ENCODE results near the gene ME3.
"Not testable (repeated sequence)": the region's sequence is repeated elsewhere in the genome, so short reads cannot be mapped to it uniquely, and the experiment has no call there.

The ME3 gene

DNA sequence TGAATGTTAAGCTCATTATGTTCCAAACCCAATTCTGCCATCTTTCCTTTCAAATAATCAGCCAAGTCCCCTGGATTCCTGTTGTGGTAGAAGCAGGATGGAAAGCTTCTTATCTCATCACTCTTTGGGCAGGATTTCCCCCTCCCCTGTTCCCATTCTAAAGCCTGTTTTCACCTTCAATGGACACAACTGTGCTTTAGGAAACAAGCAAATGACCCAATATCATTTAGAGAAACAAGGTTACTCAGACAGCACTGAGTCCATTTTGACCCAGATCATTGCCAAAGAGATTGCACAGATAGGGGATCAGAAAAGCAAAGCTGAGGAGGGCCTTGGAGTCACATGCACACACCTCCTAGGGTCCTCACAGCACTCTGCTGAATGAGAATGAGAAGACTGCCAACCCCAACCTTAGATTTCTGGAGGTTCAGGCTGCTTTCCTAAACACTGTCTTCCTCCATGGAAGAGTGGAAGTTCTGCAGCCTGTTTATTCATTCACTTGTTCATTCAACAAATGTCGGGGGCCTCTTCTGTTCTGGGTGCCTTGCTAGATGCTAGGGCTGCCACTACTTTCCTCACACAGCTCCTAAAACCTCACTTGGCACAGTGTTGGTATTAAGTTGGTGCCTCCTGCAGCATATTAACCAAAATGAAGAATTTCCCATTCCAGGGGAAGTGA is 95.3 kb downstream of the ME3 start:
- no peak overlapping the region for H3K4me3 Mint-ChIP-seq
- no peak overlapping the region for H3K27ac Mint-ChIP-seq
- DNase-seq (no peak), ATAC-seq (replicated peaks) (no peak)
- no peaks in the 10 kb centered on the region for H3K4me1 Mint-ChIP-seq (ENCODE audit: low read depth in 2 of 2)
- H3K27me3 Mint-ChIP-seq: peaks cover 6 to 27% of the 10 kb centered on the region in 2 donors
- no peaks in the 10 kb centered on the region for H3K36me3 Mint-ChIP-seq (ENCODE audit: insufficient read depth)
- no peaks in the 10 kb centered on the region for H3K9me3 Mint-ChIP-seq

DNA sequence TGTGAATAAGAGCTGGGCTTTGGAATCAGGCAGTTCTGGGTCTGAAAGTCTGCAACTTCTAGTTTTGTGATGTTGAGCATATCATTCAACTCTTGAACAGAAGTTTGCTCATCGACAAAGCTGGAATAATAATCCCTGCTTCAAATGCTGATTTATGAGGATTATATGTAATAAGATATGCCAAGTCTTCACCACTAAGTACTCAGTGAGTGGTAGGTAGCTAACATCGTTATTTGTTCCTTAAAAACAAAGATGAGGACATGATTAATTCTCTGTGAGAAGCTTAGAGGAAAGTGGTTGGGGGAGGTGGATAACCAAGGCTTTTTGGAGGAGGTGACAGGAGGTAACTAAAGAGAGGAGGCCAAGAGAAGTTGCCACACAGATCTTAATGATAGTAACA is 96.5 kb downstream of the ME3 start:
- no peak overlapping the region for H3K4me3 Mint-ChIP-seq
- ATAC-seq (replicated peaks) (no peak), DNase-seq (no peak)
- H3K27ac Mint-ChIP-seq: no peak overlapping the region
- H3K36me3 Mint-ChIP-seq (ENCODE audit: insufficient read depth): no peaks in the 10 kb centered on the region
- peaks cover 0 to 27% of the 10 kb centered on the region in 2 donors for H3K27me3 Mint-ChIP-seq
- no peaks in the 10 kb centered on the region for H3K4me1 Mint-ChIP-seq (ENCODE audit: low read depth in 2 of 2)
- H3K9me3 Mint-ChIP-seq: no peaks in the 10 kb centered on the region

DNA sequence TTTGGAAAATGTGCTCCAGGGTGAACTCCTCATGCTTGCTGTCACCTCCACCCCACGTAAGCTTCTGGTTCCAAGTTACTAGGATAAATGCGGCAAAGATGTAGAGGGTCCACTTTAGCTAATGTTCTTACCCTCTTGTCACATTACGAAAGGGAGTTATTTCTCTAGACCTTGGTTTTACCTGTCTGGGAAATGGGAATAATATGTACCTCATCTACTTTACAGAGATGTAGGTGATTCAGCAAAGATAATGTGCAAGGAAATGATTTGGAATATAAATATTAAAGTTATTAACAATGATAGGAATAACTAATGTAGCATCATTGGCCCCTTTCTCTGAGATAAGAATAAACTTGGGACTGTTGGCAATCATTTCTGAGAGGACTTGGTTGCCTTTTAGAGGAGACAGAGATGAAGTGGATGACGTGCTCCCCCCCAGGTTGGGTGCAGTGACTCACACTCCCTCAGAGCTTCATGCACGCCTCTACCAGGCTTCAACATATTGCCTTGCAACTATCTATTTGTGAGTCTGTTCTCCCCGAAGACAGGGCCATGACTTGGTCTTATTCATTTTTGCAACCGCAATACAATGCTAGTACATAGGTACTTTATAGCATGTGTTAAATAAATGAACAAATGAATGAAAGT is 97.1 kb downstream of the ME3 start:
- Mint-ChIP-seq H3K36me3 (ENCODE audit: insufficient read depth) (no peaks in the 10 kb centered on the region), H3K4me1 (ENCODE audit: low read depth in 2 of 2) (no peaks in the 10 kb centered on the region), H3K27ac (no peak overlapping the region), H3K9me3 (no peaks in the 10 kb centered on the region), H3K27me3 (peaks cover 0 to 27% of the 10 kb centered on the region in 2 donors), H3K4me3 (no peak overlapping the region)
- DNase-seq (no peak), ATAC-seq (replicated peaks) (no peak)

DNA sequence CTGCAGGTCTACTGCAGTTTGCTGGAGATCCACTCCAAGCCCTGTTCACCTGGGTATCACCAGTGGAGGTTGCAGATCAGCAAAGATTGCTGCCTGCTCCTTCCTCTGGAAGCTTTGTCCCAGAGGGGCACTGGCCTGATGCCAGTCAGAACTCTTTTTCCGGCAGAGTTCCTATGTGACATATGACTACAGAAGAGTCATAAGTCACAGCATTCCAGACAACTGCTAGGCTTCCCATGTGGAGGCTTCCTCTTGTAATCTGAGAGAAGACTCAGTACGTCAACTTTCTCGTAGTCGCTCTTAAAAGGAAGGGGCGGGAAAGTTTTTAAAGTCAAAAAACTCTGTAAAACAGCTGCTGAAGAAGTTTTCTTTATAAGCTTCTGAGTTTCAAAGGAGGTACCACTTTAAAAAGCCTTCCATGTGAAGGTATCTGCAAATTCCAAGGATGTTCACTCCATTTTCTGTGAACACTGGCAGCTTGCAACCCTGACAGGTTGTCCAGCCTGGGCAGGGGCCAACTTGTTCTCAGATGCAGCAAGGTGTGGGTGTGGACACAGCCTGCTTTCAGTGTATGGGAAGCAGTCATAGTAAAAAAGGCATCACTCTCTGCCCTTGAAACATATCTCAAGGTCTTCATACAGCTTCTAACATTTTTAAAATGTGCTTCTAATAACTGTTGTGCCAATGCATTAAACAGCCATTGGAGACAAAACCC is 97.8 kb downstream of the ME3 start:
- Mint-ChIP-seq H3K9me3 (no peaks in the 10 kb centered on the region), H3K27me3 (peaks cover 0 to 28% of the 10 kb centered on the region in 2 donors), H3K4me1 (ENCODE audit: low read depth in 2 of 2) (no peaks in the 10 kb centered on the region), H3K27ac (no peak overlapping the region), H3K36me3 (ENCODE audit: insufficient read depth) (no peaks in the 10 kb centered on the region), H3K4me3 (no peak overlapping the region)
- no peak for DNase-seq
- ATAC-seq (replicated peaks): no peak

DNA sequence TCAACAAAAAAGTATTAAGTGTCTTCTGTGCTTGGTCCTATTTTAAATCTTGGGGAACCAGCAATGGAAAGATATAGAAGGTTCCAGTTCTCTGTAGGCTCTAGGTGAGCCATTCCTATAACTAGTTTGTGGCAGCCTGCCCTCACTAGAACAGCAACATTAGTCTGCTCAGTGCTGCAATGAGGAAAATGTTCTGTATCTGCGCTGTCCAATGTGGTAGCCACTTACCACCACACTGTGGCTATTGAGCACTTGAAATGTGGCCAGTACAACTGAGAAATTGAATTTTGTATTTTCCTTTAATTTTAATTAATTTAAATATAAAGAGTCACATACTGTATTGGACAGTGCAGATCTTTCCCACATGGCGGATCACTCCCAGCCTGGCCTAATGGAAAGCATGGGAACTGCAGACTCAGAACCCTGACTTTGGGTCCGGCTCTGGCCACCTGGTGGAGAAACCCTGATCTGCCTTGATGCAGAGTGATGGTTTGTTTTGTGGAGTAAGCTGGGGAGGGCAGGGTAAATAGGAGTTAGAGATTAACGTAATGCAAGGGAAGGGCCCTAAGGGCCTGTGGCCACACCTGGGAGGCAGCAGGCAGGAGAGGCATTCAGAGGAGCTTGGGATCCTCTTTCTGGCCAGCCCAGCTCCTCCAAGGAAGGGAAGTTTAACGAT is 101.0 kb downstream of the ME3 start:
- DNase-seq (no peak), ATAC-seq (replicated peaks) (no peak)
- no peak overlapping the region for H3K4me3 Mint-ChIP-seq
- H3K27ac Mint-ChIP-seq: peak overlapping the region in 1 of 2 donors; percentile 59
- peaks cover 0 to 26% of the 10 kb centered on the region in 2 donors for H3K27me3 Mint-ChIP-seq
- no peaks in the 10 kb centered on the region for H3K36me3 Mint-ChIP-seq (ENCODE audit: insufficient read depth)
- no peaks in the 10 kb centered on the region for H3K9me3 Mint-ChIP-seq
- H3K4me1 Mint-ChIP-seq (ENCODE audit: low read depth in 2 of 2): no peaks in the 10 kb centered on the region

DNA sequence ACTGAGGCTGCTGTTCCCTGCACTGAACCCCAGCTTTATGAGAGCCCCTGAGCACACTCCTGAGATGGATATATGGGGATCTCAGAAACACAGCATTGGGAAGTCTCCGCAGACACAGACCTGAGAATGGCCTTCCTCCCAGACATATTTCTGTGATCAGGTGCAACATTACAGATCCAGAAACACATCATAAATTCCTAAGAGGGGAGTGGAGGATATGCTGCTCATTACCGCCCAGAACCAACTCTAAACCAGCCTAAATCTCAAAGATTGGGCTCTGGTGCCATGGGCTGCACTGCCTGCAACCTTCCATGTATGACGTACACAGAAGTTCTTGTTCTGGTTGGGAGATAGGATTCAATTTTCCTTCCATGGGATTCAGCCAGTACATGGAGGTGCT is 102.0 kb downstream of the ME3 start:
- Mint-ChIP-seq H3K9me3 (no peaks in the 10 kb centered on the region), H3K27me3 (peaks cover 0 to 19% of the 10 kb centered on the region in 2 donors), H3K36me3 (ENCODE audit: insufficient read depth) (no peaks in the 10 kb centered on the region), H3K4me1 (ENCODE audit: low read depth in 2 of 2) (no peaks in the 10 kb centered on the region), H3K27ac (no peak overlapping the region), H3K4me3 (no peak overlapping the region)
- DNase-seq (no peak), ATAC-seq (replicated peaks) (no peak)

DNA sequence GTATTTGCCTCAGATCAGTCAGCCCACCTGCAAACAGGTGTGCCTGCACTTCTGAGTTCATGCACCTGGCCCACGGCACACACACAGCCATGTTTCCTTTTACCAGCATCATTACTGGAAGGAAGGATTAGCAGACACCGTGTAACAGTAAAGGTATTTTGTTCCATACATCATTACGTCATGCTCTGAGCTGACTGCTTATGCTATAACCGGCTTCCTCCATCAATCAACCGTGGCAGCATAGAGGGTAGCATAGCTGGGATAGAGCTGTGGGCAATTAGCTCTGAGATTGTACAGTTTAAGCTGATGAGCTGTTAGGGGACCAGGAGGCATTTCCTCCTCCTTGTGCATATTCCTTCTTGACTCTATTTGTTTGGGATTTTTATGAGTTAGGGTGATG is 102.4 kb downstream of the ME3 start:
- no peaks in the 10 kb centered on the region for H3K4me1 Mint-ChIP-seq (ENCODE audit: low read depth in 2 of 2)
- DNase-seq (no peak), ATAC-seq (replicated peaks) (no peak)
- H3K36me3 Mint-ChIP-seq (ENCODE audit: insufficient read depth): no peaks in the 10 kb centered on the region
- H3K9me3 Mint-ChIP-seq: no peaks in the 10 kb centered on the region
- H3K27ac Mint-ChIP-seq: no peak overlapping the region
- no peak overlapping the region for H3K4me3 Mint-ChIP-seq
- H3K27me3 Mint-ChIP-seq: peaks cover 0 to 21% of the 10 kb centered on the region in 2 donors

DNA sequence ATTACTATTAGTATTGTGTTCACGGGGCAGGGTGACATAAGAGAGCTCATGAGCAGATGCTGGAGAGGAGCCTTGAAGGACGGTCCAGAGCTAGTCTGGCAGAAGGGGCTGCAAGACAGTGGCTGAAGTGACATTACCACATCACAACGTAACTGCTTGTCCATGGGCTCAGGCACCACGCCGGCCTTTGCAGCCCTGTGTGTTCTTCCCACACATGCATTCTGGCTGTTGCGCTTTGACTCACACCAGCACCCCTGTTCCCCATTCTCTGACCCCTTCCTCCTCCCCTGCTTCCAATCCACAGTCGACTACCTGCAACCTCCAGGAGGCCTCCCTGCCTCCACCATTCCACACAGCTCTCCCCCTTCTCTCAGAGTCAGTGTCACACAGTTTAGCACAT is 103.3 kb downstream of the ME3 start:
- DNase-seq (no peak), ATAC-seq (replicated peaks) (no peak)
- peaks cover 0 to 21% of the 10 kb centered on the region in 2 donors for H3K27me3 Mint-ChIP-seq
- H3K9me3 Mint-ChIP-seq: no peaks in the 10 kb centered on the region
- no peak overlapping the region for H3K4me3 Mint-ChIP-seq
- H3K27ac Mint-ChIP-seq: no peak overlapping the region
- H3K36me3 Mint-ChIP-seq (ENCODE audit: insufficient read depth): no peaks in the 10 kb centered on the region
- H3K4me1 Mint-ChIP-seq (ENCODE audit: low read depth in 2 of 2): no peaks in the 10 kb centered on the region

DNA sequence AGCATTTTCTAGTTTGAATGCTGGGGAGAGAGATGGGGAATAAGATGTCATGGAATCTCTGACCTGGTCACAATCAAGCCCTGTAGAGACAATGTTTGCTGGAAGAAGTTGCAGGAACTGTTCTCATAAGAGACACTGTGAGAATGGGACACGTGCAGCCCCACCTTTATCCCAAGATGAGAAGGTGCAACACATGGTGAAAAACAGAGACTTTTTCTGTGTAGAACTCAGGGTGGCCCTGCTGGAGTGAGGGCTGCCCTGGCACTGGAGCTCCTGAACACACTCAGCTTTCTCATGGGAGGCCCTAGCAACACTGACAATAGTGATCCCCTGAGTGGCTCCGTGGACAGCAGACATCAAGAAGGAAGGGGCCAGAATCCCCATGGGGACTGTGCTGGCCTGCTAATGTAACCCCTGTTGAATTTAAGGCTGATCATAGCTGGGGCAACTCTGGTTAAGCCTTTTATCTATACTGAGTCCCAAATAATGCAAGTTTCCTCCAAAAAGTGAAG is 106.6 kb downstream of the ME3 start:
- Mint-ChIP-seq H3K27me3 (peaks cover 0 to 21% of the 10 kb centered on the region in 2 donors), H3K4me3 (no peak overlapping the region), H3K27ac (no peak overlapping the region), H3K9me3 (peaks cover 0 to 1% of the 10 kb centered on the region in 2 donors), H3K4me1 (ENCODE audit: low read depth in 2 of 2) (no peaks in the 10 kb centered on the region), H3K36me3 (ENCODE audit: insufficient read depth) (no peaks in the 10 kb centered on the region)
- DNase-seq: no peak
- no peak for ATAC-seq (replicated peaks)

DNA sequence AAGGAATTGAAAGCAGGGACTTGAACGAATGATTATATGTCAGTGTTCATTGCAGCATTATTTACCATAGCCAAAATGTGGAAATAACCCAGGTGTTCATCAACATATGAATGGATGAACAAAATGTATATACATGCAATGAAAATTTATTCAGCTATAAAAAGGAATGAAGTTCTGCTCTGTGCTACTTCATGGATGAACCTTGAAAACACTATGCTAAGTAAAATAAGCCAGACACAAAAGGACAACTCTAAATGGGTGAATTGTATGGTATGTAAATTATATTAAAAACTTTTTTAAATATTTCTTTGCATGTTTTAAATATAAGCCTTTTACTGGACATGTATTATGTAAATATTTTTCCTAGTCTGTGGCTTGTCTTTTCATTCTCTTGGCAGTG is 107.0 kb downstream of the ME3 start:
- Mint-ChIP-seq H3K9me3 (peaks cover 0 to 1% of the 10 kb centered on the region in 2 donors), H3K27ac (no peak overlapping the region), H3K4me3 (no peak overlapping the region), H3K36me3 (ENCODE audit: insufficient read depth) (no peaks in the 10 kb centered on the region), H3K27me3 (peaks cover 0 to 21% of the 10 kb centered on the region in 2 donors), H3K4me1 (ENCODE audit: low read depth in 2 of 2) (no peaks in the 10 kb centered on the region)
- ATAC-seq (replicated peaks) (no peak), DNase-seq (no peak)

DNA sequence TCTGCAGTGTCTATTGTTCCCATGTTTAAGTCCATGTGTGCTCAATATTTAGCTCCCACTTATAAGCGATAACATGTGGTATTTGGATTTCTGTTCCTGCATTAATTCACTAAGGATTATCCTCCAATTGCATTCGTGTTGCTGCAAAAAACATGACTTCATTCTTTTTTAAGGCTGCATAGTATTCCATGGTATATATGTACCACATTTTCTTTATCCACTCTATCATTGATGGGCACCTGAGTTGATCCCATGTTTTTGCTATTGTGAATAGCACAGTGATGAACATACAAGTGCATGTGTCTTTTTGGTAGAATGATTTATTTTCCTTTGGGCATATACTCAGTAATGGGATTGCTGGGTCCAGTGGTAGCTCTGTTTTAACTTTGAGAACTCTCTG is 109.6 kb downstream of the ME3 start:
- not testable (repeated sequence) for H3K4me3 Mint-ChIP-seq; H3K27ac Mint-ChIP-seq; H3K4me1 Mint-ChIP-seq (ENCODE audit: low read depth in 2 of 2); H3K9me3 Mint-ChIP-seq; H3K36me3 Mint-ChIP-seq (ENCODE audit: insufficient read depth); DNase-seq; ATAC-seq (replicated peaks)
- peaks cover 0 to 12% of the 10 kb centered on the region in 2 donors for H3K27me3 Mint-ChIP-seq

DNA sequence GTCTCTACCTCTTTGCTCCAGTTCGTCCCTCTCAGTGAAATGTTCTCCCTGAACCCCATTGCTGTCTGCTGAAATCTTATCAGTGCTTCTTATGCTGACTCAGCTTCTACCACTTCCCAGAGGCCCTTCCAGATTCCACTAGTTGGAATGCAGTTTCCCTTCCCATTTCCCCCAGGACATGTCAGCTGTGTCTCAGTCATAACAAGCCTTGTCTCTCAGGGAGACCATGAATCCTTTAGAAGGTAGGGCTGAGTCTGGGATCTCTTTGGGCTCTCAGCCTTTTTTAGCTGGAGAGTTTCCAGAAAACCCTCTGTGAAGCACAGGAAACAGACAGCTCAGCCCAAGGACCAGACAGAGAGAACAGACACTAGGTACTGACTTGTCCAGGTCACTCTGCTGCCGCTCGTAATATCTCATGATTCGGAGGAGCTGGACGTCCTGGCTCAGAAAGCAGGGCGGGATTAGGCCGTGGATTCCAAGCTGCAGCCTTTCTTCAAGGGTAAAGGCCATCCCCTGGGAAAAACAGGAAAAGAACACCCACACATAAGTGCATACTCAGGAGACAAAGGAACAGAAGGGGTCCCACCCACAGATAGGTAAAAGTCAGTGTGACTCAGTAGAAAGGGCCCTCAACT is 113.0 kb downstream of the ME3 start:
- Mint-ChIP-seq H3K4me1 (ENCODE audit: low read depth in 2 of 2) (no peaks in the 10 kb centered on the region), H3K27ac (no peak overlapping the region), H3K9me3 (peaks cover 0 to 1% of the 10 kb centered on the region in 2 donors), H3K4me3 (no peak overlapping the region), H3K27me3 (peaks cover 0 to under 1% of the 10 kb centered on the region in 2 donors), H3K36me3 (ENCODE audit: insufficient read depth) (no peaks in the 10 kb centered on the region)
- DNase-seq (no peak), ATAC-seq (replicated peaks) (no peak)

DNA sequence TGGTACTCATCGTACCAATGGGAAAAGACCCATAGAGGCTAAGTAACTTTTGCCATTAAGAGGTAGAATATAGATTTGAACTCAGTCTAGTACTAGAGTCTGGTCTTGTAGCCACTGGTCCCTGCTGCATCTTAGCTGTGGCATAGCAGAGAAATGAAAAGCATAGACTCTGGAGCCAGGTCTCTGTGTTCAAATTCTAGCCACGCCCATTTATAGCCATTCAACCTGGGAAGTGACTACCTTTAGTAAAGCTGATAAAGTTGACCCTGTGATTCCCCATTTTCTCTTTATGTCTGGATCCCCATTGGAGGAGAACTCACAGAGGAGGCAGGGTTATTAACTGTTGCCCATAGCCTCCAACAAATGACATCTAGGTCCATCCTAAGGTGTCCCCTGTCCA is 113.6 kb downstream of the ME3 start:
- ATAC-seq (replicated peaks): no peak
- Mint-ChIP-seq H3K4me3 (no peak overlapping the region), H3K27ac (no peak overlapping the region), H3K9me3 (peaks cover 0 to 1% of the 10 kb centered on the region in 2 donors), H3K36me3 (ENCODE audit: insufficient read depth) (no peaks in the 10 kb centered on the region), H3K27me3 (no peaks in the 10 kb centered on the region), H3K4me1 (ENCODE audit: low read depth in 2 of 2) (no peaks in the 10 kb centered on the region)
- no peak for DNase-seq
